ENCODE data around the gene GABRB1.

The GABRB1 gene

DNA sequence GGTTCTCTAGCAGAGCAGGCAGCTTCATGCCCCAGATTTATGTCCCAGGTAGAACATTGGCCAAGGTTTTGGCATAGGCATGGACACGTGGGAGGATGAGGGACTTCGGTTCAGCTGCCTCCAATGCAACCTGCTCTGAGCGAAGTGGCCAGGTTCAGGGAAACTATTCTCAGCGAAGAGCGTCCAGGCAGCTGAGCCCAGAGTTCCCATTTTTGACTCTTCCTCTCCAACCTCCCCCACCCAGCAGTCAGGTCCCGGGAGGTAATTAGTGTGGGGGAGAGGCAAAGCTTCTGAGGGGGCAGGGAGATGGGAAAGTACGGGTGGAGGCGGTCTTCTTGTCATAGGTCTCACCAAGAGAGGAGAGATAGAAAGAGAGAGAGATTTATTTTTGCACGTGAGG, 39.0 kb upstream of the GABRB1 start:
- no peak overlapping the region for H3K27ac ChIP-seq (ENCODE audit: low read length)

GRCh38 chr4:46993075-46994006, 38.0 kb upstream of the GABRB1 start, which contains the start of gene GABRA4:
Gene GABRA4, minus strand, starts transcription at chr4:46993581. Its CDS starts 157 bp downstream, at chr4:46993424.
- no peak within 1 kb of the TSS for H3K4me2 ChIP-seq (ENCODE audit: insufficient read depth, low read length)
- no peaks in the 10 kb centered on the region for H3K4me1 ChIP-seq (ENCODE audit: insufficient read depth, low read length)
- no peaks in the 10 kb centered on the region for H3K9me3 ChIP-seq (ENCODE audit: insufficient read depth, low read length, severe bottlenecking)
- no peaks in the 10 kb centered on the region for H4K20me1 ChIP-seq (ENCODE audit: insufficient read depth, low read length)
- no peak for TF ChIP-seq CTCF (IDR thresholded peaks at IDR 0.05; ENCODE audit: borderline replicate concordance, extremely low read depth, low read length, poor library complexity, severe bottlenecking)
- TF ChIP-seq EZH2 (IDR thresholded peaks at IDR 0.05; ENCODE audit: borderline replicate concordance, low read depth, low read length, severe bottlenecking) = no peak
- ATAC-seq (ENCODE audit: insufficient read depth, low read depth) (no peak), DNase-seq (no peak)
- no peaks in the 10 kb centered on the region for H3K27me3 ChIP-seq (ENCODE audit: insufficient read depth, low read length, poor library complexity)
- no peak within 1 kb of the TSS for H3K4me3 ChIP-seq (ENCODE audit: low read depth in 1 of 2, low read length in 2 of 2)
- H3K27ac ChIP-seq (ENCODE audit: low read length) = no peak within 1 kb of the TSS
- H3K9ac ChIP-seq (ENCODE audit: low read depth, low read length) = no peak within 1 kb of the TSS
- no peaks in the 10 kb centered on the region for H3K36me3 ChIP-seq (ENCODE audit: insufficient read depth, low read length)
- no peak within 1 kb of the TSS for H2AFZ ChIP-seq (ENCODE audit: low read depth, low read length)
- no peaks in the 10 kb centered on the region for H3K79me2 ChIP-seq (ENCODE audit: insufficient read depth, low read length)

More for the DNA sequence above, 39.0 kb upstream of the GABRB1 start:
- H3K27me3 ChIP-seq (ENCODE audit: insufficient read depth, low read length, poor library complexity) = no peaks in the 10 kb centered on the region
- H3K36me3 ChIP-seq (ENCODE audit: insufficient read depth, low read length) = no peaks in the 10 kb centered on the region
- no peaks in the 10 kb centered on the region for H3K79me2 ChIP-seq (ENCODE audit: insufficient read depth, low read length)
- H3K9me3 ChIP-seq (ENCODE audit: insufficient read depth, low read length, severe bottlenecking) = no peaks in the 10 kb centered on the region
- no peak overlapping the region for H3K9ac ChIP-seq (ENCODE audit: low read depth, low read length)
- no peak overlapping the region for H2AFZ ChIP-seq (ENCODE audit: low read depth, low read length)
- H3K4me1 ChIP-seq (ENCODE audit: insufficient read depth, low read length) = no peaks in the 10 kb centered on the region
- H3K4me3 ChIP-seq (ENCODE audit: low read depth in 1 of 2, low read length in 2 of 2) = no peak overlapping the region
- TF ChIP-seq CTCF (IDR thresholded peaks at IDR 0.05; ENCODE audit: borderline replicate concordance, extremely low read depth, low read length, poor library complexity, severe bottlenecking) = no peak
- no peak for TF ChIP-seq EZH2 (IDR thresholded peaks at IDR 0.05; ENCODE audit: borderline replicate concordance, low read depth, low read length, severe bottlenecking)
- H4K20me1 ChIP-seq (ENCODE audit: insufficient read depth, low read length) = no peaks in the 10 kb centered on the region
- H3K4me2 ChIP-seq (ENCODE audit: insufficient read depth, low read length) = no peak overlapping the region
- DNase-seq (no peak), ATAC-seq (ENCODE audit: insufficient read depth, low read depth) (no peak)

DNA sequence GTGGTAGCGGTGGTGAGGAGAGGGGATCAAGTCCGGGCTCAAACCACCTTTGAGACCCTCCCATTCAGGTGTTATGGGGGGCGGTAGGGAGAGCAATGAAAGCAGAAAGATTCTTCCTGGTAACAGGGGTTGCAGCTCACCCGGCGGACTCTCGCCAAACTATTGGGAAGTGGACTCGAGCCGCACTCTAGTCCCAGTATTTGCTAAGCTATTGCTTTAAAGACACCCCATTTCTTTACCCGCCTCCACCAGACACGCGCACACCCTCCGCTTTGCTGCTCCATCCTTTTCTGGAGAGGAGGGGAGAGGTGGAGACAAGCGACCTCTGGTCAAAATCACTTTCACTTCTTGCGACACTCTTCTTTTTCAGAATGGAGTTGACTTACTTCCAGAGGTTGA, 37.4 kb upstream of the GABRB1 start:
- no peak overlapping the region for H3K9ac ChIP-seq (ENCODE audit: low read depth, low read length)
- no peak overlapping the region for H3K4me2 ChIP-seq (ENCODE audit: insufficient read depth, low read length)
- no peak overlapping the region for H3K27ac ChIP-seq (ENCODE audit: low read length)
- no peaks in the 10 kb centered on the region for H4K20me1 ChIP-seq (ENCODE audit: insufficient read depth, low read length)
- ATAC-seq (ENCODE audit: insufficient read depth, low read depth) (no peak), DNase-seq (no peak)
- H3K79me2 ChIP-seq (ENCODE audit: insufficient read depth, low read length) = no peaks in the 10 kb centered on the region
- TF ChIP-seq EZH2 (IDR thresholded peaks at IDR 0.05; ENCODE audit: borderline replicate concordance, low read depth, low read length, severe bottlenecking) (no peak), CTCF (IDR thresholded peaks at IDR 0.05; ENCODE audit: borderline replicate concordance, extremely low read depth, low read length, poor library complexity, severe bottlenecking) (no peak)
- H2AFZ ChIP-seq (ENCODE audit: low read depth, low read length) = no peak overlapping the region
- no peaks in the 10 kb centered on the region for H3K4me1 ChIP-seq (ENCODE audit: insufficient read depth, low read length)
- H3K9me3 ChIP-seq (ENCODE audit: insufficient read depth, low read length, severe bottlenecking) = no peaks in the 10 kb centered on the region
- no peaks in the 10 kb centered on the region for H3K27me3 ChIP-seq (ENCODE audit: insufficient read depth, low read length, poor library complexity)
- no peak overlapping the region for H3K4me3 ChIP-seq (ENCODE audit: low read depth in 1 of 2, low read length in 2 of 2)
- no peaks in the 10 kb centered on the region for H3K36me3 ChIP-seq (ENCODE audit: insufficient read depth, low read length)

Data from DND-41 (cell line).